ENCODE data around the gene RREB1.

The RREB1 gene

DNA sequence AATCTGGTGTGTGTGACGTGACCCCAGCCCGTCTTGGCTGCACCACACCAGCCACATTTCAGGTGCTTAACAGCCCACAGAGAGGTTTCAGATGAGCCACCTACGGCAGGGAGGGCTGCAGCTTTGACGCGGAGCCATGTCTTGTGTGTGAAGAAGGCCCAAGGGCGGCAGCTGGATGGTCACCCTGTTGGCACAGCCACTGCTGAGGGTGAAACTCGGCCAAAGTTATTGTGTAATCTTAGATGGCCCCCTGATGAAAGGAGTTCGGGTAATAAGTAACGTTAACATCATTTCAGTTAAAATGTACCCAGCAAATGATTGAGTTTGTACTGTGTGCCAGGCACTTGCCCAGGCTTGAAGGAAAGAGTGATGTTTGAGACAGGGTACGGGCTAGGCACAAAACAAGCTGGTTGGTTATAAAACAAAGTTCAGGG lies 108.1 kb downstream of the RREB1 start:
- peak overlapping the region; percentile 51 for H3K27ac ChIP-seq
- no peaks in the 10 kb centered on the region for H3K9me3 ChIP-seq
- no peak overlapping the region for H3K4me3 ChIP-seq (ENCODE audit: low read depth in 1 of 2, low read length in 1 of 2)
- H3K4me1 ChIP-seq (ENCODE audit: control insufficient read depth in 1 of 2, insufficient read depth in 1 of 2, low read depth in 1 of 2, low read length in 1 of 2), result peaks cover 17 to 19% of the 10 kb centered on the region in 2 experiments
- H3K27me3 ChIP-seq, result no peaks in the 10 kb centered on the region
- TF ChIP-seq, protein P1, sequence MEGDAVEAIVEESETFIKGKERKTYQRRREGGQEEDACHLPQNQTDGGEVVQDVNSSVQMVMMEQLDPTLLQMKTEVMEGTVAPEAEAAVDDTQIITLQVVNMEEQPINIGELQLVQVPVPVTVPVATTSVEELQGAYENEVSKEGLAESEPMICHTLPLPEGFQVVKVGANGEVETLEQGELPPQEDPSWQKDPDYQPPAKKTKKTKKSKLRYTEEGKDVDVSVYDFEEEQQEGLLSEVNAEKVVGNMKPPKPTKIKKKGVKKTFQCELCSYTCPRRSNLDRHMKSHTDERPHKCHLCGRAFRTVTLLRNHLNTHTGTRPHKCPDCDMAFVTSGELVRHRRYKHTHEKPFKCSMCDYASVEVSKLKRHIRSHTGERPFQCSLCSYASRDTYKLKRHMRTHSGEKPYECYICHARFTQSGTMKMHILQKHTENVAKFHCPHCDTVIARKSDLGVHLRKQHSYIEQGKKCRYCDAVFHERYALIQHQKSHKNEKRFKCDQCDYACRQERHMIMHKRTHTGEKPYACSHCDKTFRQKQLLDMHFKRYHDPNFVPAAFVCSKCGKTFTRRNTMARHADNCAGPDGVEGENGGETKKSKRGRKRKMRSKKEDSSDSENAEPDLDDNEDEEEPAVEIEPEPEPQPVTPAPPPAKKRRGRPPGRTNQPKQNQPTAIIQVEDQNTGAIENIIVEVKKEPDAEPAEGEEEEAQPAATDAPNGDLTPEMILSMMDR (IDR thresholded peaks at IDR 0.05), result no peak
- H3K36me3 ChIP-seq, result peaks cover 67% of the 10 kb centered on the region

DNA sequence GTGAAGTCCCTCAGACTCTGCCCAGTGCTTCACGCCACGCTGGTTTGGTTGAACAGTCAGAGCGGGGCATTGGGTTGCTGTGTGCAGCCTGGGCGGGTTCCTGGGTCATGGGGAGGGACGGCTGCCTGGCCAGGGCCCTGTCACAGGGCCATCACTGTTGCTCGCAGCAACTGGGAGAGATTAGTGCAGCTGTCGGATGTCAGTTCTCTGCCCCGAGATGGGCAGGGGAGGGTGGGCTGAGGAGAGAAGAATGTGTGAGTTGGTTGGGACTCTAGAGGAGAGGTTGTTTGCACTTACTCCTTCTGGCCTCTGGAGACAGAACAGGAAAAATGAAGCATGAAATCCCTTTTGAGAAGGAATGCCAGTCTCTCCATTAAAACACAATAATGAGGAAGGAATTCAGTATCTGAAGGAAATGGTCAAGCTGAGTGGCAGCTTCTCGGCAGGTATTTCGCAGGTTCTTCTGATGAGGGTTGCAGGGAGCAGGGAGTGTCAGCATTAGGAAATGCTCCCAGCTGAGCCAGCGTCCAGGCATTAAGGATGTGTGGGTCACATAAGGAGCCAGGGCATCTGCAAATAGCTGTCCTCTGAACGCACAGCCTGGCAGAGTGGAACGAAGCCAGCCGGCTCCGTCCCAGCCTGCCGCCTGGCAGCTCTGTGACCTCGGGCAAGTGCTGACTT lies 109.3 kb downstream of the RREB1 start:
- H3K4me3 ChIP-seq (ENCODE audit: low read depth in 1 of 2, low read length in 1 of 2), result no peak overlapping the region
- H3K27me3 ChIP-seq, result no peaks in the 10 kb centered on the region
- no peaks in the 10 kb centered on the region for H3K9me3 ChIP-seq
- H3K4me1 ChIP-seq (ENCODE audit: control insufficient read depth in 1 of 2, insufficient read depth in 1 of 2, low read depth in 1 of 2, low read length in 1 of 2), result peaks cover 17 to 19% of the 10 kb centered on the region in 2 experiments
- peaks cover 57% of the 10 kb centered on the region for H3K36me3 ChIP-seq
- TF ChIP-seq, protein P1 (IDR thresholded peaks at IDR 0.05), result no peak
- H3K27ac ChIP-seq, result peak overlapping the region; percentile 51

DNA sequence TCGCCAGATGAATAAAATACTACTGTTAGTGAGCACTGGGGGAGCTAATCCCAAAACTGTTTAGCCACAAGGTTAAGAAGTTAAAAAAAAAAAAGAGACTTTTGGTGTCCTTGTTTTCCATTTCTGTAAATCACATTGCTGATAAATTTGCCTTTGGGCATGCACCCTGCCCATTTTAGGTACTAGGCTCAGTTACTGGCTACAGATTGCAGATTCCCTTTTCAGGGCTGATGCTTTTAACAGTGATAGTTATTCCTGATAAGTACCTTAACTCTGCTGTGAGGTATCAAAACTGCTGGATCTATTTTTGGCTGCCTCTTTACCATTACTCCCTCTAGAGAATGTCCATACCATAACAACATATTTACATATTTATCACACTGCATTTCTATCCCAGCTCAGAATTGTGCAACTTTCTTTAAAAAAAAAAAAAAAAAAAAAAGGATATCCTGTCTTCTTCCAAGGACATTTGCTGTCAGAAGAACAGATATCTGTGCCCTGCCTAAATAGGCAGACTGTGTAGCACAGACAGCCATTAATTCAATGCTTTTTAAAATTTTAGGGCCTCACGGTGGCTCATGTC lies 110.7 kb downstream of the RREB1 start:
- Histone ChIP-seq H3K4me1 (ENCODE audit: control insufficient read depth in 1 of 2, insufficient read depth in 1 of 2, low read depth in 1 of 2, low read length in 1 of 2) (peaks cover 17 to 23% of the 10 kb centered on the region in 2 experiments), H3K36me3 (peaks cover 48% of the 10 kb centered on the region)
- TF ChIP-seq, protein P1 (IDR thresholded peaks at IDR 0.05), result no peak

DNA sequence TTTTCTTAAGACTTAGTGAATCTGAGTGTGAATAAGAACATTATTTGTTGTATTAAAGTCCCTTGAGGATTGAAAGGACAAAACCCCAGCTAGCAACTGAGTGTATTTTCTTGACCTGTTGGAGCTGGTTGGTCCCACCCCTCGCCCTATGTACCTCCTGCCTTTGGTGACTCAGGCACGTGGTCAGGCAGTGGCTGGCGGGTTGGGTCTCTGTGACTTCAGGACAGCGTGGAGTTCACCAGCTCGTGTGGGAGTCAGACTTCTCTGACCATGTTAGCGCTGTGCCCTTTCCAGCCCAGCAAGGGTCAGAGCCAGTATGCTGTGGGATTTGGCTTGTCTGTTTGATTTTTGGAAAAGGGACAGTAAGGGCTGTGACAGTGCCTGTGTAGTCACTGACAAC lies 111.5 kb downstream of the RREB1 start:
- Histone ChIP-seq H3K36me3 (peaks cover 40% of the 10 kb centered on the region), H3K27me3 (no peaks in the 10 kb centered on the region), H3K4me3 (ENCODE audit: low read depth in 1 of 2, low read length in 1 of 2) (no peak overlapping the region), H3K9me3 (no peaks in the 10 kb centered on the region), H3K27ac (no peak overlapping the region), H3K4me1 (ENCODE audit: control insufficient read depth in 1 of 2, insufficient read depth in 1 of 2, low read depth in 1 of 2, low read length in 1 of 2) (peaks cover 18 to 24% of the 10 kb centered on the region in 2 experiments)
- TF ChIP-seq, protein P1 (IDR thresholded peaks at IDR 0.05), result no peak

More for the DNA sequence above, 110.7 kb downstream of the RREB1 start:
- Histone ChIP-seq H3K27ac (peak overlapping the region; percentile 57), H3K4me3 (ENCODE audit: low read depth in 1 of 2, low read length in 1 of 2) (no peak overlapping the region), H3K27me3 (no peaks in the 10 kb centered on the region), H3K9me3 (no peaks in the 10 kb centered on the region)

DNA sequence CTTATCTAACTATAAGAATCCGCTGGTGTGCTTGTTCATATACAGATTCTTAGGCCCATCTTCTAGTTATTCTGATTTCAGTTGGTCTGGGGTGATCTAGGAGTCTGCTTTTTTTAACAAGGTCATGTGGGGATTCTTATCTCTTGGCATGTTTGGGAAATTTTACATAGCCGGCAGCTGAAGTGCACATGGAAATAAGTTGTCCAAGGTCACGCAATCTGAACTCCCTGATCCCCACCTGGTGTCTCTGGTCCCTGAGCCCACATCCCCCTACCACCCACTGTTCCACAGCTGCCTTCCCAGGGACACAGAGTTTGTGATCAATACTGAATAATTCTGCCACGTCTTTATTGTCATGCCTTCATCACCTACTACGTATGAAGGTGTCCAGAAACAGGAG lies 114.4 kb downstream of the RREB1 start:
- TF ChIP-seq, protein P1 (IDR thresholded peaks at IDR 0.05), result no peak
- H3K36me3 ChIP-seq, result peaks cover 31% of the 10 kb centered on the region

More for the DNA sequence above, 114.4 kb downstream of the RREB1 start:
- Histone ChIP-seq H3K27me3 (no peaks in the 10 kb centered on the region), H3K27ac (no peak overlapping the region), H3K4me1 (ENCODE audit: control insufficient read depth in 1 of 2, insufficient read depth in 1 of 2, low read depth in 1 of 2, low read length in 1 of 2) (peaks cover 20 to 24% of the 10 kb centered on the region in 2 experiments), H3K4me3 (ENCODE audit: low read depth in 1 of 2, low read length in 1 of 2) (no peak overlapping the region), H3K9me3 (no peaks in the 10 kb centered on the region)
